ENCODE data around the gene ATP10D.
"Not testable (repeated sequence)": the region's sequence is repeated elsewhere in the genome, so short reads cannot be mapped to it uniquely, and the experiment has no call there.

The ATP10D gene

DNA sequence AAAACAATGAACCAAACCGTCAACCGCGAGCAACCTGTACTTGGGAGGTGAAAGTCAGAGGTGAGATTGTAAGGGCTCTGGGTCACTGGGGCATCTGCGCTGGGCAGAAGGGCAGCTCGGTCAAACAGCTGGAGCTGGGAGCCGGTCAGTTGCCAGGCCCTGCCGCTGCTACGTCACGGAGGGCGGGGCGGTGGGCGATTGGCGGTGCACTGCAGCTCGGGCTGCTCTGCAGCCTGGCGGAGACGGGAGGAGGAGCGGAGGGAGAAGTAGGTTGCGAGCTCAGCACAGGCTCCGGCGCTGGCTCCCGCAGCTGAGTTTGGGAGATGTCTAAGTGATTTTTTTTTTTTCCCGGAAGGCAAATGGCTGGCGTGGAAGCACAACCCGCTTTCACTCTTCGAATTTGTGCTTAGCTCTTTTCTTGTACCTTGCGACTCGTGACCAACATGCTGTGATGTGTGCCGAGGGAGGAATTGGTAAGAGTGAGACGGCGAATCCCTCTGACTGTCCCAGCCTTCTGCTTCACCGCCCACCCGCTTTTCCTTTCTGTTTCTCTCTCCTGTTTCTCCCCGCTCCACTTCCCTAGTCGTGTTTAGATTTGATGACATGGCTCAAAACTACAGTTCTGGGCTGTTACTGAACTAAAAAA is at the start of gene ATP10D:
Gene ATP10D (plus strand): TSS at position 229 of the 646 bp plus-strand sequence. CDS start 27,266 bp downstream, outside the sequence.
- peak; percentile 56 to 78 for DNase-seq (ENCODE audit: low read depth in 2 of 2)

DNA sequence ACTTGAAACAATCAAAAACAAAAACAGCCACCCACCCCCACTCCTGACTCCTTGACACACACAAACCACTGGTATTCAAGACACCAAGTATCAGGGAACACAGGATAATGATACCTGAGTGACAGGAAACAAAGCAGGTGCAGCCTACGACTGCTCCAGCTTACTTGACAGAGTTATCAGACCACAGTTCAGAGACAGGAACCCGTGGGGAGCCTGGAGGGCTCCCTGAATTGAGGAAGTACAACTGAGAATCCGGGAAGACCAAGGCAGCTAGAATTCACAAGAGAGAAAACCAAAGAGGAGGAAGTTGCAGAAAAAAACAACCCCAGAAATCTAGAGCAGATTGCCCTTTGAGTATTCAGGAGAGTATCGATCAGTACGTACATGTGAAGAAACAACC is 42.1 kb upstream of the ATP10D start:
- no peak for DNase-seq (ENCODE audit: low read depth in 2 of 2)

DNA sequence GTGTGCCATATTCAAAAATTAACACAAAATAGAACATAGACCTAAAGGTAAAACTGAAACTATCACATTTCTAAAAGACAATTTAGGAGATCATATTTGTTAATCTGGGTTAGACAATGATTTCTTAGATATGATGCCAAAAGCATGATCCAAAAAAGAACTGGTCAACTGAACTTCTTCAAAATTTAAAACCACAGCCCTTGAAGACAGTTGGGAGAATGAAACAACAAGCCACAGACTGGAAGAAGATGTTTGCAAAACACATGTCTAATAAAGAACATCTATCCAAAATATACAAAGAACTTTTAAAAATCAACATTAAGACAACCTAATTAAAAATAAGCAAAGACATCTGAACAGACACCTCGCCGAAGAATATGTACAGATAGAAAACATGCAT is 41.0 kb upstream of the ATP10D start:
- DNase-seq (ENCODE audit: low read depth in 2 of 2): no peak

DNA sequence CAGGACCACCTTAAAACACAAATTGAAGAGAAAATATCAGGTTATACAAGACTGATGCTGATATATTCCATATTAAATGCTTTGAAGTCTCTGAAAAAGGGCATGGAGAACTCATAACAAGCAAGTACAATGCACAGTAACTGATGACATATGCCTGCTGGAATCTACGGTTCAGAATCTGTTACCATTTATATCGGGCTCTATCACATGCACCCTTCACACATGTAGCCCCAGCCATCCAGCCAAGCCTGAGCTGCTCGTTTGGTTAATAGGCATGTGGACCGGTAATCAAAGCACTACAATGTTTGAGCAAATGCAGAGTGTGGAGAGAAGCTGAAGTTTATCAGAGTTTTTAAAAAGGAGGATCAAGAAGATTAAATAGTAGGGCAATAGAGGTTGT is 33.4 kb upstream of the ATP10D start:
- DNase-seq (ENCODE audit: low read depth in 2 of 2): no peak

DNA sequence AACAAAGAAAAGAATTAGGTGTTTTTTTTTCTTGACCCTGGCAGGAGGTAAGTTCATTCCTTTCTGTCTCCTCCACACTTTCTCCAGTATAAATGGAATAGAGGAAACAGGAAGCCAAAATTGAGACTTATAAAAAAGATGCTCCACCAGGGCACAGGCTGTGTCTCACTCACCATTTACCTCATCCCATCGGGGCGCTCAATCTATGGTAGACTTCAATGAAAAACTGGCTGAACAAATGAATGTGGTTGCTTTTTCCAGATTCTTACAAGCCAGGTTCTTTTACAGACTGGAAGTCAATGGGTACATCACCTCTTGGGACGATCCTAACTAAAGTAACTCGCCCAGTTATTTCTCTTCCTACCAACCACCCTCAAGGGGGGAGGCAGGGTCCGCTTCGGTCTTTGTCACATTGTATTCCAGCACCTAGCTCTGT is 22.3 kb upstream of the ATP10D start:
- DNase-seq (ENCODE audit: low read depth in 2 of 2): no peak

- DNase-seq (ENCODE audit: low read depth in 2 of 2): peak; percentile 93 to 96
These were observed 21.7 kb upstream of the ATP10D start, which contains the start of gene COMMD8 for GRCh38 chr4:47463235-47463956. TSS of gene COMMD8 (minus strand) at chr4:47463702. CDS start at chr4:47463651, 51 bp downstream.

GRCh38 chr4:47465004-47465403 is 20.1 kb upstream of the ATP10D start:
- DNase-seq (ENCODE audit: low read depth in 2 of 2): no peak

GRCh38 chr4:47466056-47466785 is 18.9 kb upstream of the ATP10D start:
- DNase-seq (ENCODE audit: low read depth in 2 of 2): no peak

DNA sequence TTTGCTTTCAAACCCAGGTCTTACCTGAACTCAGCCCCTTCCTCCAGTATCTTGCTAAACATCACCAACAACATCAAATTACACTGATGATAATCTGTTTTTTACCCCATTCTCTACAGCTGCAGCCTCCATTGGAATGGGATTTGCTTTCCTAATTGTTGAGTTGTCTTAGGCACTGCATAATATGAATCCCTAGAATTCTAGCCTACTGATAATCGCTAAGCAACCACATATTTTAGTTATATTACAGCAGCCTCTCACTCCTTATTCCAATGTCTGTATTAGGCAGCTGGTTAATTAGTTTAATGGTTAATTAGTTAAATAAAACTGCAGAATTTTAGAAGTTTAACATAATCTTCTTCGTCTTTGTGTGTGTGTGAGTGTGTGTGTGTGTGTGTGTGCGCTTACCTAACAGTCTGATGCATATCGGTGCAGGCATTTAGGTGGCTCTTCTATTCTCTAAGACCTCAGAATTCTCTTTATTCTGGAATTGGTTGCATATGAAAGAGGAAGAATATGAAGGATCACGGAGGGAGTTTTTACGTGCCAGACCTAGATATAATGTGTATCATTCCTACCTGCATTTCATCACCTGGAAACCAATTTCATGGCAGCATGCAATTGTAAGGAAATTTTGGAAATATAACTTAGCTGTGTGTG is 16.2 kb upstream of the ATP10D start:
- DNase-seq (ENCODE audit: low read depth in 2 of 2): no peak

DNA sequence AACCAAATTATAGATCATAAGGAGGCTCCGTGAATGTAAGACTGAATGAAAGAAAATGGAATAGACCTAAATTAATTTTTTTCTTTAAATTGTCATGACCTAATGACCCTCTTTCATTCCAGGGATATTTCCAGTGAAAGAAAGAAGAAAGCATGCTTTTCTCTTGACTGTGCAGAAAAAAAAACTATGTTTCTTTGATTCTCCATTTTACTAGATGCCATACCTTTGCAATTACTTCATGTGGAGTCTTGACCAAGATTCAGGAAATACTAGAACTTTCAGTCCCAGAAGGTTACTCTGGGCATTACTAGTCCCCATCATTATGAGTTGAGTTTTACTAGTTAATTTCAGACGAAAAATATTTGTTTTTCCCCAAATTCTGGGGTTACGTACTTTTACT is 15.1 kb upstream of the ATP10D start:
- no peak for DNase-seq (ENCODE audit: low read depth in 2 of 2)

GRCh38 chr4:47471064-47471463 is 14.0 kb upstream of the ATP10D start:
- DNase-seq (ENCODE audit: low read depth in 2 of 2): no peak

DNA sequence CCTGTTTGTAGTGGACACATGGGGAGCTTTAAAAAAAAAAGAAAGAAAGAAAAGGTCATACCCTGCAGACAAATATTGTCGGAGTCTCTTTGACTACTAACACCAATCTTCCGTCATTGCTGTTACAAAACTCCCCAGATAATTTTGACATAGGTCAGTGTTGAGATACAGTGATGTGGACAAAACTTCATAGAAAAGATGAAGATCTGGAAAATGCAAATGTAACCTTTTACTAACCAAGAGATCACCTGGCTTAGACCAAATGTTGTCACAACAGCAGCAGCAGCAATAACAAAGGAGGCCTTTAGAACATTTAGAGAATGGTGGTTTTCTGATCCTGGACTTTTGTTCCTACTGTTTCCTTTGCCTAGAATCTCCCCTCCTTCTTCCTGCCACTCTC is 13.5 kb upstream of the ATP10D start:
- no peak for DNase-seq (ENCODE audit: low read depth in 2 of 2)

- DNase-seq (ENCODE audit: low read depth in 2 of 2): no peak
These were observed 11.8 kb upstream of the ATP10D start for GRCh38 chr4:47473141-47473750.

- DNase-seq (ENCODE audit: low read depth in 2 of 2): no peak
These were observed 10.3 kb upstream of the ATP10D start for GRCh38 chr4:47474799-47475198.

DNA sequence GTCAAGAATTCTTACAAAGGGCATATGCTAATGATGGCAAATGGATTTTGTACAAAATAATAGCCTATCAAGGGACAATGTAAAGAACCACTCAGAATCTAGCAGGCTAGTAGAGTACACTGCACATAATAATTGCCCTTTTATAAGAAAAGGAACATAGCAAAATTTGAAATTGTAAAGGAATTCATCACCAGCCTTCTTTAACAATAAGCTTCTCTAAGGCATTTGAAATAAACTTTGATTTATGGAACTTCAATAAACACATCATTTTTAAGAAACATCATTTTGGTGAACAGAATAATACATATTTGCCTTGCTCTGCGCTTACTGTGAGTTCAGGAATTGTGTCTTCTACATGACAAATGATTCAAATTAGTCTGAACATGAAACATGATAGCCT is 9.7 kb upstream of the ATP10D start:
- no peak for DNase-seq (ENCODE audit: low read depth in 2 of 2)

DNA sequence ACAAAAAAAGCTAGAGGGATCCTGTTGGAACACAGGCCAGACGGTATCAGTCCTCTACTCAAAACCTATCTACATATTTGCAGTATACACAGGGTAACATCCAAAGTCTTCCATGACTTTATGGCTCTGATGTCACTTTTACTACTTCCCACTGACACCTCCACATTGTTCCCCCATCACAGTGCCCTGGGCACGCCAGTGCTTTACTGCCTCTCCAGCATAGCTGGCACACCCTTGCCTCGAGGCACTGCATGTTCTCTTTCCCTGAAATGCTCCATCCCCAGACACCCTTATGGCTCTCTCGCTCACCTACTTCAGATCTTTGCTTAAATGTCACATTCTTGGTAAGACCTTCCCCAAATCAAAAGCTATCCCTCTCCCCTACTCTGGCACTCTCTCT is 6.3 kb upstream of the ATP10D start:
- DNase-seq (ENCODE audit: low read depth in 2 of 2): no peak

- no peak for DNase-seq (ENCODE audit: low read depth in 2 of 2)
These were observed 2.7 kb upstream of the ATP10D start for GRCh38 chr4:47482326-47482725.

- DNase-seq (ENCODE audit: low read depth in 2 of 2): no peak
These were observed 1.3 kb upstream of the ATP10D start for GRCh38 chr4:47483745-47484144.

DNA sequence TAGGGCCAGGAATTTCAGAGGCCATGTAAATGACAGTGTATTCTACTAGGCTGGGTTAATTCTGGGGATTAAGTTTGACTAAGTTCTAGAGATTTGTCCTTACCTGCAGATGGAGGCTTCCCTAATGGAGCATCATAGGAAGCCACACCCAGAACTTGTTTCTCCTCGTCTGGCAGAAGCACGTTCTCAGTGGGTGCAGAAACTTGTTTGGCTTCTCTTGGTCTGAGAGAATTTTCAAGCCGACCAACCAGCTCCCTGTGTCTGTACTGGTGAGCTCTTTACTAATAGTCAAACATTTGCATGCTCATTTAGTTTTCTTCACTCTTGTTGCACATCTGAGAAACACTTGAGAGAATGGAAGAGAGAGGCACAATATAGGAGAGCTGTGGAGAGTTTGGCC is 907 bp upstream of the ATP10D start:
- no peak for DNase-seq (ENCODE audit: low read depth in 2 of 2)

GRCh38 chr4:47485768-47486167 is 693 bp downstream of the ATP10D start:
- DNase-seq (ENCODE audit: low read depth in 2 of 2): no peak

DNA sequence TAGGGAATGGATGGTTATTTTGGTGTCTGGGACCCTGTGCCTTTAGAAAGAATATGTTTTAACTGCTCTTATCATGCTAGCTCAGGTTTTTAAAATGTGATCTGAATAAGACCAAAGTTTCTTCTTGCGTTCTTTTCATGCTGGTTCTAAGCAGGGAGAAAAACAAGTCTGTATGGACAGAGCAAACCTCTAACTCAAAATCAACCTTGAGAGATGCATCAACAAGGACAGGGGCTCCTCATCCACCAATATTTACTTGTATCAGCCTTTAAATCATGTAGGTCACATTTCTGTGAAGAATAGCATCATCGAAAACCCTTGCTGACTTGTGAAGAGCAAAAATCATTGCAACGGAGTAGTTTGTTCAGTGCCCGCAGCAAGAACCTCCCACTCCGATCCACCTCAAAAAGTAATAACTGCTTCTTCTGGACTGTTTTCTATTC is 1.2 kb downstream of the ATP10D start:
- DNase-seq (ENCODE audit: low read depth in 2 of 2): no peak

DNA sequence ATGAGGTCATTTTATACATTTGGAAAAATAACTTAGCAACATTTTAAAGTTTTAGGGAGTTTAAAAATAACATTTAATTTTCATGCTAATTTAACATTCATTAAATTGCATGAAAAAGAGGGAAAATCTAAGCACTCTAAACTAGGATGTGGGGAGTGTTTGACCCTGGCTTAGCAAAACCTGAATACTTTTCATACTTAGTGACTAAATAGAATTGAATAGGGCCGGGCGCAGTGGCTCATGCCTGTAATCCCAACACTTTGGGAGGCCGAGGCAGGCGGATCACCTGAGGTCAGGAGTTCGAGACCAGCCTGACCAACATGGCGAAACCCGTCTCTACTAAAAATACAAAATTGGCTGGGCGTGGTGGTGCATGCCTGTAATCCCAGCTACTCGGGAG is 1.7 kb downstream of the ATP10D start:
- not testable (repeated sequence) for DNase-seq (ENCODE audit: low read depth in 2 of 2)
